ENCODE results near the gene SORCS3.

SORCS3 gene

DNA sequence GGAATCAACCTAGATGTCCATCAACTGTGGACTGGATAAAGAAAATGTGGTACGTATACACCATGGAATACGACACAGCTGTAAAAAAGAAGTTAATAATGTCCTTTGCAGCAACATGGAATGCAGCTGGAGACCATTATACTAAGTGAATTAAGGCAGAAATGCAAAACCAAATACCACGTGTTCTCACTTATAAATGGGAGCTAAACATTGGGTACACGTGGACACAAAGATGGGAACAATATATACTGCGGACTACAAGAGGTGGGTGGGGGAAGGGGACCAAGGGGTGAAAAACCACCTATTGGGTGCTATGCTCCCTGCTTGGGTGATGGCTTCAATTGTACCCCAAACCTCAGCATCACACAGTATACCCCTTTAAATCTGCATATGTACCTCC, 385.5 kb downstream of the SORCS3 start:
- no peak for DNase-seq

DNA sequence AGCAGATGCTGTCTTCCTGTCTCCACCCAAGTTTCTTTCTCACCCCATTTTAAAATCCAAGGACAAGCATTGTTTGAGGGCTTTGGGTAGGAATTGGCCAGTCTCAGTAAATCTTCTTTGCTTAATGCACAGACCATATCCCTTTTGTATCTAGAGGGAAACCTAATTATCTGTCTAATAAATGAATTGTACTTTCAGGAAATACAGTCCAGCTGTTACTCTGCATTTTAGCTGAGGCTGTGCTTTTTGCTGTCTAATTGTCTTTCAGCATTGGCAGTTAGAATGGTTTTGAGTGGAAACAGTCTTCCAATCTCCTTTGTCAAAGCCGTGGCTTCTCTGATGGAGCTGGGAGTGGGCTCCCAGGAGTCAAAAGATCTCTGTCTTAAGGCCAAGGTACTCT, 388.2 kb downstream of the SORCS3 start:
- no peak for DNase-seq

DNA sequence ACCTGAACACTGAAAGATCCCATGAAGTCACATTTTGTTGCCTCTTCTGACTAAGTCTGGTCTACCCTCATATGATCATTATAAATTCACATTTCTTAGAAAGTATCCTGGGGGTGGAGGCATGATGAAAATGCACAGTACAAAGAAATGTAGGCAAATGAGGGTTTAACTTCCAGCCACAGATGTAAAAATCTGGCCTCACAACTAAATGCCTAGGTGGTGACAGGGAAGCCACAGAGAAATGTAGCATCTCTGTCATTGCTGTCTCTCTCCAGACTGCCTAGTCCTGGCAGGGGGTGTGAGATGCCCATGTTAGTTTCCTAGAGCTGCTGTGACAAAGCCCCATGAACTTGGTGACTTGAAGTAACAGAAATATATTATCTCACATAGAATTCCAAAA, 395.9 kb downstream of the SORCS3 start:
- DNase-seq: no peak

DNA sequence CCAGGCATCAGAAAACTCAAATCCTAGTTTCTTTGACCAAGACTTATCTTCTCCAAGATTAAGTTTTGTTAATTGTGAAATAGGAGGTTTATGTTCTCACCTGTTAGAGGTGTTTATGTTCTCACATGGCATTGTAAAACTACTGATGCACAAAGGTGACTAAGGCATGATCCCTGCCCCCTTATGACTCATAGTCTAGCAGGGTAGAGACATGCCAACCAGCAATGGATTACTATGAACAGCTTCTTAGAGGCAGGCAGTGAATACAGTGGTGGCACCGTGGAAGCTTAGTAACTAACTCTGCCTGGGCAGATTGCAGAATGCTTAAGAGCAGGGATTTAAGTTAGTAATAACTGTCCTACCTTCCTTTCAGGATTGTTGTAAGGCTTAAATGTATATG, 400.9 kb downstream of the SORCS3 start:
- no peak for DNase-seq

DNA sequence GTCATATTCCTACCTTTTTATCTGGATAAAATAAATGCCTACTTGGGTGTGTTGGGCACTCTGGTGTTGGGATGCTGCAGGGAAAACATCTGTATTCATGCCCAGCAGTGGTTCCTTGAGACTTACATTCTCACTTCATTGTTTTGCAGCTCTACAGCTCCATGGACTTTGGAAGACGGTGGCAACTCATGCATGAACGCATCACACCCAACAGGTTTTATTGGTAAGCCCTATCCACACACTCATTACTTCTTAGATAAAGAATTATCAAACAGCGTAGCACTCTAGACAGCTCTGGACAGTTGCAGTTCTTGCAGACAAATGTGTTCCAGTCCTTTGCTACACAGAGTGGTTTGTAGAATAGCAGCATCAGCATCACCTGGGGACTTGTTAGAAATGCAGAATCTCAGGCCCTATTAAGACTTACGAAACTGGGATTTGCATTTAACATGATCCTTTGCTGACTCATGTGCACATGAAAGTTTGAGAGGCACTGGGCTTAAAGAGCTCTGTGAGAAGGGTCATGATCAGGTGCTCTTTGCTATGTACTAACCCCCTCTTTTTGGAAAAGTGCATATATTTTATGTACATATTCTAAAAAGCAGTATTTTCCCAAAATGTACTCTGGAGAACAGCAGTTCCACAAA, 401.9 kb downstream of the SORCS3 start:
- no peak for DNase-seq

DNA sequence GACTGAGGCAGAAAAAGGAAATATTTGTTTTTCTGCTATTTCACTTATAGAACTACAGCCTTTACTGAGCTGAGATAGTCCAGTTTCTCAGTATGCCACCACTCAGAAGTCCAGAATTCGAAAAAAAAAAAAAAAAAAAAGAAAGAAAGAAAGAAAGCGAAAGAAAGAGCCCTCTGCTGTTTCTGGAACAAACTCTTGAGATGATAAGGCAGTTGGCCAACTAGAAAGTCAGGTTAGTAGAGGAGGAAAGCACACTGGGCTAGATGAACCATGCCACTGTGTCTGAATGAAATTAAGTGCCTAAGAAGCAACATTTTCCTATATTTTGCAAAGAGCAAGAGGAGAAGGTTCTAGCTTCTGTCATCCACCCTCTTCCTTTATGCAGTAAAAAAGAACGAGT, 403.8 kb downstream of the SORCS3 start:
- no peak for DNase-seq

DNA sequence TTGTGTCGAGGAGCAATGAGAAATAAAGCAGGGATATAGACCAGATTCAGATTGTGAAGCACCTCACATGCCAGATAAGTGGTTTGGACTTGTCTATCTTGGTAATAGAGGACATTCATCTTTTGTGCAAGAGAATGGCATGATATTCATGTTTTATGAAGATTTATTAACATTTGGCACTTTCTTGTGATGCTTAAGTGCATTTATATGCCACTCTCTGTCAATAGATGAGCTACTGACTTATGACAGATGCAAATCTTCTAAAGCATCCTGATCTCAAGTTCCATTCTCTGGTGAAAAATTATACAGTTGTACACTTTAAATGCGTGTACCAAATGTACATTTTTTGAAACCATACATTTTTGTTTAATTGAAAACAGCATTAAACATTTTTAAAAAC, 415.3 kb downstream of the SORCS3 start:
- no peak for DNase-seq

DNA sequence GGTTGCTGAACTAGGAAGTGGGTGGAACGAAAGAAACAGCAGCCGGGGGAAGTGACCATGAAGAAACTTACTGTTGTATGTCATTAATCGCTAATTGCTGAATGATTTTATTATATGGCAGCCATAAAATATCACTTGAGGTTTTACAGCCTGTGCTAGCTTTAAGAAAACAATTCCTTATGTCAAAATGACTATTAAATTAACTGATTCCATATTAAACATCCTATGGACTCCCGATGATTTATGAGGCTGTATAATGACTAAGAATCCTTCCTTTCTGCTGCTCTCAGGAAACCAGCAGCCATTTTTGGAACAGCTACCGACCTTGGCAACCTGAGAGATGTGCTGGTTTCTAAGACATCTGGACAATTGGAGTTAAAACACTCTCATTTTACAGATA, 421.9 kb downstream of the SORCS3 start:
- DNase-seq: no peak

DNA sequence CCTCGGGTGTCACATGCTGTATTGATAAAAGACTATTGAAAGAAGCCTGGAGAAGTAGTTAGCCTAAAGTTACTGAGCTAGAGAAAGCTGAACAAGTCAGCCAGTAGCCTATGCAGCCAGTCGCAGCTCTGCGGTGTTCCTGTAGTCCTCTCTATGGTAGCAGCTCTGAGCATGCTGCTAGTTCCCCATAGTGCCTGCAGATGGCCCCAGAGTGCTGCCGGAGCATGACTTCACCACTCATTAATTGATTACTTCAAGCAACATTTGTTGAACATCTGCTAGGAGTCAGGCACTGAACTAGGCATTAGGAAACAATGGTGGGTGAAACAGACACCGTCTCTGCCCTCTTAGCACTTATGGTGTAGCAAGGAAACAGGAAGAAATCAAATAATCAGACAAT, 422.7 kb downstream of the SORCS3 start:
- no peak for DNase-seq

DNA sequence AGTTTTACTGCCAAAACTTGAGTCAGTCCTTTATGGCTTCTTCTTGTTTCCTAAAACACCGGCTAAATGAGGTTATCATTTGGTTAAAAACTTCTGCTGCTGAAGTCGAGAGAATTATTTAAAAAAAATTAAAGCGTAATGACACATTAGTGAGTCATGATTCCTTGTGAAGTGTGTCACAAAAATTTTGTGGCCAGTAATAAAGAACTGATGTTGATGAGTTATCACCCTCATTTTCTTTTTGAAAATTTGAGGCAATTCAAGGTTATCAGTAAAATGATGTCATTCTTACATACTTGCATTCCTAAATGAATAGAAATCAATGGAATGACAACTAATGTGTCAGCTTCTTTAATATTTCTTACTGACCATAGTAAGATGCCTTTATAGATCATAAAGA, 427.4 kb downstream of the SORCS3 start:
- DNase-seq: no peak

DNA sequence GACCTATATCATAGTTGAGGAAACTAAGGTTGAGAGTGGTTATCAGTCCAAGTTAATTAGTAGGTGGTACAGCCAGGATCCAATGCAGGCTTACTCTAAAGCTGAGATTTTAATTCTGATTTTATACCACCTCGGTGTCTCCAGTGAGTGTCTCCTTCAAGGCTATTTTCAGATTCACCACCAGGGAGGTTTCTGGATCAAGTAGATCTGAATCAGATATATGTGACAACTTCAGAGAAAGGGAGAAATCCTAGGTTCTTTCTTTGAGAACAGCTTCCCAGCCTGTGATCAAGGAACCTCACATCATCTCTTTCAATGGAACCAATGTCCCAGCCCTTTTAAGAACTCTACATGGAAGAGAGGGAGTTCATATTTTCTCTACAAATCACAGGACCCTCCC, 429.2 kb downstream of the SORCS3 start:
- no peak for DNase-seq

DNA sequence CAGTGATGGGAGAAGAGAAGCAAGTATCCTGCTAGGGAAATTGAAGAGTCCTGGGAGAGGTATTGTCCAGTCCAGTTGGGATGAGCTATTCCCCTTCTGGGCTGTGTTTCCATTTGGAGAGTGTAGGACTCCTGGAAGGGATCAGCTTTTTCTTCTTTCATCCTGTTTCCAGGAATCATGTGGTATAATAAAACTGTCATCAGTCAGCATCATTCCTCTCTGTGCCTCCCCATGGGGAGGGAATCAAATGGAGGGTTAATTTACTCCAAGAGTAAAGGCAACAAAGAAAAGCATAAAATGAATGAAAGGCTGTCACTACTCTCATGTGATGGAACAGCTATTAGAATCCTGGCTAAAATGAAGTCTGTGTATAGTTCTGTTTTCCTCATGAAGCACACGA, 429.9 kb downstream of the SORCS3 start:
- DNase-seq: no peak

DNA sequence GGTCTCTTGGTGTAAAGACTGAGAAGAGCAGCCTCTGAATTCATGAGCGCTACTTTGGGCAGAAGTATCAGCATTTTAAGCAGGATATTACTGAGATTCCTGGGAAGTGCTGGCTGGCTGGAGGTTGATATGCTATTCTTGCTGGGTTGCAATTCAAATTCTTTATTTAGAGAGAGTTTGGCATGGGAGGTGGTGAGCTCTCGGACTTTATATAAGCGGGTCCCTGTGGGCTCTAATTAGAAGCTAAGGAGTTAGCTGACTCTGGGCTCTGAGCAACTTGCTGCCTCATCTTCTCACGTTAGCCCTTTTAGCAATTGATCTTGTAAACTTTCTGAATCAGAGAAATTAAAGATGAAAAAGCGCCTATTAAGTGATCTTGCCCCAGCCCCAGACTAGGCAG, 430.9 kb downstream of the SORCS3 start:
- DNase-seq: no peak

DNA sequence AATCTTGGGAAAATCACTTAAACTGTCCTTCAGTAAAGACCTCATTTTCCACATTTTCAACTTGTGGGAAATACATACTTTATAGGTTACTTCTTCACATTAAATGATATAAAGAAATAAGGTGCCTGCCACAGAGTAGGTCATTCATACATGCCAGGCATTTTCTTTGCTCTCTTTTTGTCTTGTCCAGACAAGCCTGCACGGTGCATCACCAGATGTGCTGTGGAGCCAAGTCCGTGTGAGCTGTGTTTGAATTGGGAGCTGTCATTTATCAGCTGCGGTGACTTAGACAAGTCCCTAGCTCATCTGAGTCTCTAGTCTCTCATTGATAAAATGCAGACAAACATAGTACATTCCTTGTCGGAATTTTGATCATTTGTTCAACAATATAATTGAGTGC, 432.9 kb downstream of the SORCS3 start:
- DNase-seq: no peak

DNA sequence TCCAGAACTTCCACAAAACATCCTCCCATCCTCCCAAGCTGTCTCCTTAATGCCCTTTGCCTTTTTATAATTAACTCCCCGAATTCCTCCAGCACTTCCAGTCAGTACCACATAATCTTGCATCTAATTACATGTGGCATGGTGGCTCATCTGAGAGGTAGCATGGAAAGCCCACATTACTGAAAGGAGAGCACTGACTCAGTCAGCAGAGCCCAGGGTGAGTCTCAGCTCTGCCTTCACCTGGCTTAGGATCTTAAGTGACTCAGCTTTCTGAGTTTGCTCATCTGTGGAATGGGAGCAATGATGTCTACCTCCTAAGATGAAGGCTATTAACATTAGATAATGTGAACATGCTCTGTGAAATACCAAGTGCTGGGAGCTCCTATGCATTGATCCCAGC, 433.9 kb downstream of the SORCS3 start:
- no peak for DNase-seq

DNA sequence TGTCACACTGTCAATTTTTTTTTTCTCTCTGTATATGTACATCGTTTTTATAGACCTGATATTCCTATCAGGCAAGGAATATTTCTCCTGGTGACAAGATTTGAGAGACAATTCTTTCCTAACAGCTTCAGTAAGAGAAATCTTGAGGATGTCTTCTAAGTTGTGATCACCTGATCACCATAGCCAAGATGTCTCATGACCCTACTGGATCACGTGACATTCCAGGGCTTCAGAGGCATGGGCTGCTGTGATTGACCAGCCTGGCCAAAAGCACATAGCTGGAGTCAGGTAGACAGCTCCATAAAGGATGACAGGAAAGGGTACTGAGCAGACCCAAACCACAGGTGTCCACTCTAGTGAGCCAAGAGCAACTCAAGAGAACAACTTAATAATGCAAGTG, 444.9 kb downstream of the SORCS3 start:
- DNase-seq: no peak

DNA sequence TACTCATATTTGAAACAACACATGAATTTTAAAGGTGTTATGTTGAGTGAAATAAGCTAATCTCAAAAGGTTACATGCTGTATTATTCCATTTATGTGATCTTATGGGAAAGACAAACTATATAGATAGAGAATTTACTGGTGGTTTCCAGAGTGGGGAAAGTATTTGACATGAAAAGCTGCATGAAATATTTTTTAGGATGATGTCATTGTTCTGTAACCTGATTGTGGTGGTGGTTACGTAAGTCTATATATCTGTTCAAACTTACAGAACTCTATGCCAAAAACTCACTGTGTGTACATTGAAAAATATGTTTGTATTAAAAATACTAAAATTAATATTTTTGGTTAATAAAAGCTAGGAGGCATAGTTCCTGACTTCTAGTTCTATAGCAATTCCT, 453.0 kb downstream of the SORCS3 start:
- no peak for DNase-seq

DNA sequence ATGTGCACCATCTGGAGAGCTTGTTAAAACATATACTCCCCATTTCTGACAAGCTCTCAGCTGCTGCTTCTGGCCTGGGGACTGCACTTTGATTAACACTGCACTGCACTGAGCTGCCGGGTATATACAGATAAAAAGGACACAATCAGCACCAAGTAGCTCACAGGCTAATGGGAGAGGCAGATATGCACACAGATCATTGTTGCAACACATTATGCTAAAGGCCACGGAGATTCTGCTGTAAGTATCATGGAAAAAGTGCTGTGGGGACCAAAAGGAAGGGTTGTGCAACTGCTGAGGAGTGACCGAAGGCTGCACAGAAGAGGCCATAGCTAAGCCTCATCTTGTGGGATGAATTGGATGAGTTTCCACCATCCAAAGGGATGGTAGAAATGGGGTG, 455.2 kb downstream of the SORCS3 start:
- no peak for DNase-seq

DNA sequence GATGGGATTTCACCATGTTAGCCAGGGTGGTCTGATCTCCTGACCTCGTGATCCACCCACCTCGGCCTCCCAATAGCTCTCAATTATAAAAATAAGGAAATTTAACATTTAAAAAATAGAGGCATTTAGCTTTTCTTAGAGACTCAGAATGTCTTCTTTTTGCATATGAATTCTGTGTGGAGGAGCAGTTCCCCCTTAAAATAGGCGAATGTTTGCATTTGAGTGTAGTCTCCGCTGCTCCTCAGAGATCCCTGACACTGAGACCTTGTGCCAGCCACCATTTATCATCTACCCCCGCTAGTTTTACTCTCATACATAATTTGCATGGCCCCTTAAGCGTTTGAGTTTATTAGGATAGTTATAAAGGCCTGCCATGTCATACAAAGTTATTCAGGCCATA, 461.9 kb downstream of the SORCS3 start:
- no peak for DNase-seq

DNA sequence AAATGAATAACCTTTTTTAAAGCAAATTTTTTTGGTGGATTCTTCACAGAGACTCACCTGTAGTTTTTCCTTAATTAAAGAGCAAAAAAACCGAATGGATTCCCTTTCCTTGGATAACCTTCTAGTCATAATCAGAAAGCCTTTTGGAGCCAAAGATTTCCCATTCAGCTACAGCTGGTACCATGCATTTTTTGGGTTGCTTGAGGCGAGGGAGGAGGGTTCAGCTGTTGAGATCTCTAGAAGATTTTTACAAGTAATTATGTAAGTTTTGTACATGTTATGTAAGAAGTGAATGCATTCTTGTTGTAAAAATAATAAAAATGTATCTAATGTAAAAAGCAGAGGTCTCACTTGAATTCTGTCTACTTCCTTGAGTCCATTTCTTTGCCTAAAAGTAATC, 463.2 kb downstream of the SORCS3 start:
- DNase-seq: no peak

DNA sequence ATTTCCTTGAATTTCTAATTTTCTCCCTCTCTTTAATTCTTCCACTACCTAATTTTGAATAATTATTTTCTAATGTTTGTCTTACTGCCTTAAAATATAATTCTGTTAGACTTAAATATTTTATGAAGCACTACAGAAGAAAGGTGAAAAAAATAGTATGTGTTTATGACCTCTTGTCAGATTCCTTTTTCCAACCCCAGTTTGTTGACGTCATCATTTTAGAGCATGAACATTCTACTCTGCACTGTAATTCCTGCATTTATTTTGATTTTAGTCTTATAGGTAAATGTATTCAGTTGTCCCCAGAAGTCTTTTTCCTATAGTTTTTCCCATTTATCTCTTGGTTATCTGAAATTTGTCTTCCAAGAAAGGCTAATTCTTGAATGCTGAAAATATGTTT, 468.1 kb downstream of the SORCS3 start:
- no peak for DNase-seq

DNA sequence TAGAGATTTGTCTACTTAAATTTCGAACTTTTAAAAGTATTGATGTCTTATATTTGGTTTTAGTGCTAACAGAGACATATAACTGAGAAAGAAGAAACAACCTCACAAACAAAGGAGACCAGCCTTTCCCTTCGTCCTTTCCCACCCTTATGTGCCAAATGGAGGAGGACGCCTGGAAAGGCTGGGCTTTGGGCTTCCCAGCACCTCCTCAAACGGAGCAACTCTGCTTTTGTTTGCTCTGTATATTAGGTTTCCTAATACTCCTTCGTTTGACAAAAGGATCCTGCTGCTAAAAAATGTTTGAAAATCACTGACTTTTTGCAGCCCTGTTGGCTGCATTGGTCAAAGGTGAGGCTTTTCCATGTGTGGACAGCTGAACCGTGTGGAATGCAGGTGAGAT, 471.8 kb downstream of the SORCS3 start:
- no peak for DNase-seq

DNA sequence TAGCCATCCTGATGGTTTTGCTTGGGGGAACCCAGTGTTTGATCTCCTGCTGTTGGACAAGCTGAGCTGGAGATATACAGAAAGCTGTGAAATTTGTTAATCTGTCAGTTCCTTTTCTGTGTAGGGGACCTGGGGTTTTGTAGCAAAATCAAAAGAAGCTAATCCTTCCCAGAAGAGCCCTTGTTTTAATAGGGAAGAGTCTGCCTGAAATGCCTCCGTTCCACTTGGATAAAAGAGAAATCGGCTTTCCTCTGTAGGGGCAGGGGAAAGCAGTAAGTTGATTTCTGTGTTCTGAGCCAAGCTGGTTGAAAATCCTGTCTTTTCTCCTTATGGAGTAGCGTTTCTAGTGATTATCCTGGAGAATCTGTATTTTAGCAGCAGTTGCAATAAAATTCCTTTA, 472.6 kb downstream of the SORCS3 start:
- DNase-seq: no peak

DNA sequence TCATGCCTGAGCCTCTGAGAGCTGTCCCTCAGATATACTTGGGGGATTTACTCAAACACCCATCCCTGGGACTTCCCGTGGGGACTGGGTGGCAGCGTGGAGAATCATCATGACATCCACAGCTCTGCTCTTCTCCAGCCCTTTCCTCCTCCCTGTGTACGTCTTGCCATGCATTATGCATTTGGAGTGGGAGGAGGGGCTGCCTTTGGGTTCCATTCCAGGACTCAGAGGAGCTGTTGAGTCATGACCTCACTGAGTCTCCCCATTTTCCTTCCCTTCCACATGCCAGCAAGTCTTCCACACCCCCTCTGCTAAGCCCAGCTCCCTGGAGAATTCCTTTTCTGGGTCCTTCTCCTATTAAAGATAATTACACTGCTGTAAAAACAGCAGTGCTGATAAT, 480.7 kb downstream of the SORCS3 start:
- DNase-seq: no peak

DNA sequence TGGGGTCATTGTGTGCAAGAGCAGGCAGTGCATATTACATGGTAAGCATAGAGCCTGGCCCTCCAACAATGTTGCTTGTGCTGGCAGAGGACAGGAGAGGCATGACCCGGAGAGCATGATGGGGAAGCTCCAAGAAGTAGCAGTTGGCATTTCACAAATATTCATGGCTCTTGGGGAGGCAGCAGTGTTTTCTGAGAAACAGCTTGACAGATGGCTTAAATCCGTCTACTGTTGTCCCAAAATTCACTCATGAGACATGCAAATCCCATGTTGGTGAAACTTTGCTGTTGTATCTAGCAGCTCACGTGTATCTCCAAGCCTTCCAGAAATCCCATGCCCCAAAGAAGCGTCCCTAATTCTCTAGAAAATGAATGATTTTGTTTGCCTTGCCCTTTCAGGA, 487.0 kb downstream of the SORCS3 start:
- DNase-seq: no peak

DNA sequence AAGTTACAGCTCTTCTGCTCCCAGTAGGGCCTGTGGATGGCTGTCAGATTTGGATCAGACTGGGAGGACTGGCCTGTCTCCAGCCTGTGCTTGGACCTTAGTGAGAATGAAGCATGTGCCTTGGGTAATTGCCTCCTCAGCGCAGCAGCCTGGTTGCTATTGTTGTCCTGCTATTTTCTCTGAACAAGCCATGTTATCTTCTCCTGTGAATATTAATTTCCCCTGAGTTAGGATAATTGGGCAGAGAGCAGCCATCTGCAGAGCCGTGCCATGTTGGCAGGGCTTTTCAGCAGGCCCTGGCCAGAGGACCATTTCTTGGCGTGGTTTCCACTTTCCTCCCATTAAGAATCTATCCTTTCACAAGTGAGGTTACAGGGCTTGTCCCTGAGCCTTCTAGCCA, 497.3 kb downstream of the SORCS3 start:
- DNase-seq: no peak

Data from COR-L47 (cell line).